HG03064 (cell line): ENCODE data around the gene OTOA.
"Not testable (repeated sequence)": the region's sequence is repeated elsewhere in the genome, so short reads cannot be mapped to it uniquely, and the experiment has no call there.

Experiments
- ATAC-seq: cut with Tn5 transposase; IDR thresholded peaks from one replicate; pipeline ENCODE4 v1.9.1; 2021; ENCODE audit warnings: low read depth; ENCODE audit not compliant: unreplicated experiment

OTOA gene

GRCh38 chr16:21801538-21802374 is 138.0 kb downstream of the OTOA start:
- not testable (repeated sequence) for ATAC-seq

DNA sequence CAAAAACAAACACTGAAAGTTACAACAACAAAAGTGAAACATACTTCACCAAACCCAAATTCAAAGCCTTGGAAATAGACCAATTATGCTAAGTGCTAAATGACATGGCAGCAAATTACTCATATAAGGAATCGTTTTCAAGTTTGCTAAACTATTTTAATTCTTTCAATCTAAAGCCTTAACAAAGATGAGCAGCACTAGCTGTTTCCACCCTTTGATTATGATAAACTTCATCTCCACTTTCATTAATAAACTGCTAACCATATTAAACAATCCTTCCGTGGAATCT is 138.6 kb downstream of the OTOA start:
- ATAC-seq = not testable (repeated sequence)
